ENCODE data around the gene RBP5. TPM values are rescaled to one million over a fixed set of nuclear protein-coding genes. Genes with fewer than 3 reads are reported as not detected.

The RBP5 gene
- total and polyA plus RNA-seq, 8 donors, result 0.73 to 7.8 (median 2.4) TPM

GRCh38 chr12:7102582-7102981, 26.1 kb downstream of the RBP5 start:
- no peak for FAIRE-seq
- Histone ChIP-seq H3K9me3 (no peaks in the 10 kb centered on the region), H3K27me3 (no peaks in the 10 kb centered on the region), H3K36me3 (peaks cover 0 to 13% (median 4%) of the 10 kb centered on the region in 3 donors), H3K4me1 (peaks cover 5 to 12% (median 8%) of the 10 kb centered on the region in 3 donors), H3K4me3 (no peak overlapping the region), H3K27ac (no peak overlapping the region)
- no peak for ATAC-seq
- intact Hi-C loops (cut with DNase I), result loop anchor here in 1 of 3 donors (10.0 kb wide), 1 partner anchor 158 kb away; the partner anchor contains the start of genes C12orf57 and RNU7-1
- 76% methylated on average over 3 of the region's 3 CpGs for WGBS, 2 donors
- TF ChIP-seq, protein P1, sequence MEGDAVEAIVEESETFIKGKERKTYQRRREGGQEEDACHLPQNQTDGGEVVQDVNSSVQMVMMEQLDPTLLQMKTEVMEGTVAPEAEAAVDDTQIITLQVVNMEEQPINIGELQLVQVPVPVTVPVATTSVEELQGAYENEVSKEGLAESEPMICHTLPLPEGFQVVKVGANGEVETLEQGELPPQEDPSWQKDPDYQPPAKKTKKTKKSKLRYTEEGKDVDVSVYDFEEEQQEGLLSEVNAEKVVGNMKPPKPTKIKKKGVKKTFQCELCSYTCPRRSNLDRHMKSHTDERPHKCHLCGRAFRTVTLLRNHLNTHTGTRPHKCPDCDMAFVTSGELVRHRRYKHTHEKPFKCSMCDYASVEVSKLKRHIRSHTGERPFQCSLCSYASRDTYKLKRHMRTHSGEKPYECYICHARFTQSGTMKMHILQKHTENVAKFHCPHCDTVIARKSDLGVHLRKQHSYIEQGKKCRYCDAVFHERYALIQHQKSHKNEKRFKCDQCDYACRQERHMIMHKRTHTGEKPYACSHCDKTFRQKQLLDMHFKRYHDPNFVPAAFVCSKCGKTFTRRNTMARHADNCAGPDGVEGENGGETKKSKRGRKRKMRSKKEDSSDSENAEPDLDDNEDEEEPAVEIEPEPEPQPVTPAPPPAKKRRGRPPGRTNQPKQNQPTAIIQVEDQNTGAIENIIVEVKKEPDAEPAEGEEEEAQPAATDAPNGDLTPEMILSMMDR (IDR thresholded peaks at IDR 0.05), result no peak
- DNase-seq, result no peak

DNA sequence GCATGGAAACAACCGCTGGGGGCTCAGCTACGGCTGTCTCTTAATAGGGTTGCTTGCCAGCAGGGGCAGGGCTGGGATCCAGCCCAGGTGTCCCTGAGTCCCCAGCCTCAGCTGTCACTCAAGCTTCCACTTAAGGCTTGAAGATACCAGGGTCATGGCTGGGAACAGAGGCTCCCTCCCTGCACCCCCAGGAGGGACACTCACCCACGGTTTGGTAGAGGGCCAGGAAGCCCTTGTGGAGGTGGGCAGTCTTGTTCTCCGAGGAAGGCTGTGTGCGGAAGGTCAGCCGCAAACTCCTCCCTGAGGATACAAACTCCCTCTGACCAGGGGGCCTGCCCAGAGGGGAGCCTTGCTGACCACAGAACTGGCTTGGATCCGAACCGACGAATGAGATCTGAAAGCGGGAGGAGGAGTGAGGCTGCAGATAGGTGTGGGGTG, 27.0 kb downstream of the RBP5 start:
- 79 to 81% methylated on average over 10 of the region's 10 CpGs for WGBS, 2 donors
- Histone ChIP-seq H3K36me3 (peaks cover 0 to 13% (median 4%) of the 10 kb centered on the region in 3 donors), H3K27ac (no peak overlapping the region), H3K4me3 (no peak overlapping the region), H3K27me3 (no peaks in the 10 kb centered on the region), H3K9me3 (no peaks in the 10 kb centered on the region), H3K4me1 (peaks cover 0 to 4% (median 3%) of the 10 kb centered on the region in 3 donors)
- TF ChIP-seq, protein P1 (IDR thresholded peaks at IDR 0.05), result no peak
- intact Hi-C loops (cut with DNase I), result loop anchor here in 1 of 3 donors (10.0 kb wide), 1 partner anchor 157 kb away; the partner anchor contains the start of genes C12orf57 and RNU7-1
- DNase-seq (no peak), FAIRE-seq (no peak), ATAC-seq (peak in 2 of 4 donors; percentile 20 to 29)

DNA sequence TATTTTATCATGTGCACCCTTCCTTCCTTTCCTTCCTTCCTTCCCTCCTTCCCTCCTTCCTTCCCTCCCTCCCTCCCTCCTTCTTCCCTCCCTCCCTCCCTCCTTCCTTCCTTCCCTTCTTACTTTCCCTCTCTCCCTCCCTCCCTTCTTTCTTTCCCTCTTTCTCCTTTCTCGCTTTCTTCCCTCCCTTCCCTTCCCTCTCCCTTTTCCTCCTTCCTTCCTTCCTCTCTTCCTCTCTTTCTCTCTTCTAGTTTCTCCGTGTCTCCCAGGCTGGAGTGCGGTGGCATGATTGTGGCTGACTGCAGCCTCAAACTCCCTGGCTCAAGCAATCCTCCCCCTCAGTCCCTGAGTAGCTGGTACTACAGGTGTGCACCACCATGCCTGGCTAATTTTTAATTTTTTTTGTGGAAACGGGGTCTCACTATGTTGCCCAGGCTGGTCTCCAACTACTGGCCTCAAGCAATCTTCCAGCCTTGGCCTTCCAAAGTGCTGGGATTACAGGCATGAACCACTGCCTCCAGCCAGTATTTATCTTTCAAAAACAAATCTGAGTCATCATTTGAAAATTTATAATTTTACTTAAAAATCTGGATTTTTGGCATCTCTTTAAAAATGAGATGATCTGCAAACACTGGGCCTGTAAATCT, 27.5 kb downstream of the RBP5 start:
- WGBS, 2 donors, result 84% methylated on average over 4 of the region's 4 CpGs
- no peaks in the 10 kb centered on the region for H3K4me1 ChIP-seq
- ATAC-seq (peak in 1 of 4 donors; percentile 11), FAIRE-seq (no peak), DNase-seq (peak in 1 of 6 donors; percentile 16)
- H3K4me3 ChIP-seq, result no peak overlapping the region
- no peaks in the 10 kb centered on the region for H3K9me3 ChIP-seq
- intact Hi-C loops (cut with DNase I), result loop anchor here in 1 of 3 donors (10.0 kb wide), 1 partner anchor 156 kb away; the partner anchor contains the start of genes C12orf57 and RNU7-1
- no peaks in the 10 kb centered on the region for H3K27me3 ChIP-seq
- no peak overlapping the region for H3K27ac ChIP-seq
- peaks cover 0 to 13% (median 4%) of the 10 kb centered on the region in 3 donors for H3K36me3 ChIP-seq
- TF ChIP-seq, protein P1 (IDR thresholded peaks at IDR 0.05), result no peak

DNA sequence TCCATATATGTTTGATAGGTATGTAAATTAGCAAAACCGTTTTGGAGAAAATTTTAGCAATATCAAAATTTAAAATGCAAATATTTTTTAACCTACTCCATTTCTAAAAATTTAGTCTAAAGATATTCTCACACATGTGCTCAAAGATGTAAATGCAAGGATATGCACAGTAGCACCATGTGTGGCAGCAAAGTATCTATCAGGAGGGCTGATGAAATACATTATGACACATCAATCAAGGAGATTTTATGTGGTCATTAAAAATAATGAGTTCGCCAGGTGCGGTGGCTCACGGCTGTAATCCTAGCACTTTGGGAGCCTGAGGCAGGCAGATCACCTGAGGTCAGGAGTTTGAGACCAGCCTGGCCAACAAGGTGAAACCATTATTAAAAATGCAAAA, 28.4 kb downstream of the RBP5 start:
- intact Hi-C loops (cut with DNase I), result loop anchor here in 1 of 3 donors (10.0 kb wide), 1 partner anchor 155 kb away; the partner anchor contains the start of genes C12orf57 and RNU7-1
- FAIRE-seq (no peak), DNase-seq (peak in 1 of 6 donors; percentile 11), ATAC-seq (no peak)
- H3K36me3 ChIP-seq, result peaks cover 0 to 13% (median 4%) of the 10 kb centered on the region in 3 donors
- TF ChIP-seq, protein P1 (IDR thresholded peaks at IDR 0.05), result no peak
- no peaks in the 10 kb centered on the region for H3K27me3 ChIP-seq
- no peak overlapping the region for H3K27ac ChIP-seq
- no peaks in the 10 kb centered on the region for H3K4me1 ChIP-seq
- no peak overlapping the region for H3K4me3 ChIP-seq
- 73 to 81% methylated on average over 4 of the region's 4 CpGs for WGBS, 2 donors
- no peaks in the 10 kb centered on the region for H3K9me3 ChIP-seq

All from pancreas (tissue), 10 donors.